ENCODE data around the gene CTBP2.

CTBP2 gene

DNA sequence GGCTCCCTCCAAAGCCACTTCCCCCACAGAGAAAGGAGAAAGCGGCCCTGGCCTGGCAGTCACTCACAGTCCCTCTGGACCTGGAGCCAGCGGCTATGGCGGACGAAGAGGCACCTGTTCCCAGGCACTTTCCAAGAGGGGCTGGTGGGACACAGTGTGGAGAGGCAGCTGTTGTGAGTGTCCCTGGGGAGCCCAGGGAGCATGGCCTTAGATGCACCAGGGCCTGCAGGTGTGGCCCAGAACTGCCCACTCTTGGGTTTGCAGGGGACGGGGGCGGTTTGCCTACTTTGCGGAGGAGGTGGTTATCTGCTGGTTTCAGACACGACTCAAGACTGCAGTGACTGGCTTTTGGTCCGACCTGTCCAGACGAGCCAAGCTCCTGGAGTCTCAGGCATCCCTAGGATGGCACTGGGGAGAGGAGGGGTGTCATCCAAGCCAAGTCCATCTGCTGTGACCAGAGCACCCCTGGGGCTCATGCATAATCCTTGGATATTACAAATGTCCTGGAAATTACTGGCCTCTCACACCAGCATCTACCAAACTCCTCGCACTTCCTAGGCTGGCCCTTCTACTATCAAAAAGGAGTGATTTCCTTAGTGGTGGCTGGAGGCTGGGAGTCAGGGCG is 18.4 kb downstream of the CTBP2 start:
- no peak for DNase-seq

GRCh38 chr10:125141150-125141859 is 19.1 kb downstream of the CTBP2 start:
- no peak for DNase-seq

DNA sequence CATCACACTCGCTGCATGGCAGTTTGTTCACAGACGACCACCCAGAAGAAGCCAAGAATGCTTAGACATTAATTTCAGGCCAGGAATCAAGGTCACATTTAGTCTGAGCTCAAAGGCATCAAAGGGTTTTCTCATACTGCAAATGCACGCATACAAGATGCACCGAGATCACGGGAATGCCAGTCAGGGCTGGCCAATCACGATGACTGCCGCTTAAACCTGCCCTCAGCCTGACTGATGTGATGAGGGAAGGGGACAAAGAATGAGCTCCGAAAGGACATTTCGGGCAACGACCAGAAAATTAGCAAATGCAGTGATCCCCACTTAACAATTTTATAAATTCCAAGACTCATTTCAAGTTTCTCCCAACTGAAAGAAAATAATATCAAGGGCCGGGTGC is 20.2 kb downstream of the CTBP2 start:
- DNase-seq = no peak

DNA sequence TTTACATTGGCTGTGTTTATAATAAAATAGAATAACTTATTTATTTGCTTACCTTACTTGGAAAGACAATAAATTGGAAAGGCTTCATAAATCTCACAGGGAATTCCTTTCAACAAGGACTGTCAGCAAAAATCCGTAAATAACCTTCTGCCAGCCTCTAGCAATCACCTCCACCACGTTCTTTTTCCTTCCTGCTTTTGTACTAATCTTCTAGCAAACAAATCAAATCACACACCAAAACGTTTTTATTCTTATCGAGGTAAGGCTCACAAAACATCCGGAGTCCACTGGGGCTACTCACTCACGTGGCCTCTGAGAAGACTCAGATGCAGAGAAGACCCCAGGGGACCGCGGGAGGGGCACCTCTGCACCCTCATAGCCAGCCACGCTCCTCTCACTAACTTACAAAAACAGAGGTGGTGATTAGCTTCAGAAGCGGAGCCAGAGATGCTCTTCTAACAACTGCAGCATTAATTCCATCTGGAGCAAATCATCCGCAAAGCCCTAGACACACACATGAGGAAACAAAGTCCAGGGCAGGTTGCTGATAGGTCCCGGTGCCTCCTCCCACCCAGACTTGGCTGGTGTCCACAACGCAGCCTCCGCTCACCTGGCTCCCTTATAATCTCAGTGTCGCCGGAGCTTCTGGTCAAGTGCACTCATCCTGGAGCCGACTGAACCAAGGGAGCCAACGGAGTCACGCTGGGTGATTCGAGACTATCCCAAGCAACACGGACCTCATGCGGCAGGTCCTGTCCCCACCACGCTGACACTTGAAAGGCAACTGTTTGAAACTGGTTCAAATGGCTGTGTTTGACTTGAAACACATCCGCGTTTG is 22.5 kb downstream of the CTBP2 start:
- DNase-seq = no peak

DNA sequence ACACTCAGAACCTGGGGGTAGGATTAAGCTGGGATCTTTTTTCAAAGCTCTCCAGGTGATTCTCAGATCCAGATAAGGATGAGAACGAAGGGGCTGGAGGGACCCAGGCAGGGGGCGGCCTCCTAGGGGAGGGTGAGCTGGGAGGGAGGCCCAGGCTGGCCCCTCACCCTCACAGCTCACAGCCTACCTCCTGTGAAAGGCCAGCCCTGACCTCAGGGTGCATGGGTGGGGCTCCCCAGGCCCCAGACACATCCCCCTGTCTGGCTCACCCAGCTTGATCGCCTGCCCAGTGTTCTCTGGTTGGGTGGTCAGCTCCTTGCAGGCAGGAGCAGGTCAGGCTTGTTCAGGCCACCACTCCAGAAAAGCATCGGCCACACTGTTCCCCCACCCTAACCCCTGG is 24.3 kb downstream of the CTBP2 start:
- no peak for DNase-seq

DNA sequence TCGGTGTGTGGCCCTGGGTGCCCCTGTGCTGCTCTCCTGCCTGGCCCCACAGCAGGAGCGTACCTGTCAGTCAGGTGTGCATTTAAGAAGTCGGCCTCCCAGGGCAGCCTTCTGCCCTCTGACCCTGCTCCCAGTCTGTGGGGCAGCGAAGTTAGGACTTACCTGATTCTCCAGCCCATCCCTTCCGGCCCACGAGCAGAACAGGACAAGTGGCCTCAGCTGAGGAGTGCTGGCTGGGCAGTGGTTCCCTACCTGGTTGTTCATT is 24.7 kb downstream of the CTBP2 start:
- DNase-seq = no peak

DNA sequence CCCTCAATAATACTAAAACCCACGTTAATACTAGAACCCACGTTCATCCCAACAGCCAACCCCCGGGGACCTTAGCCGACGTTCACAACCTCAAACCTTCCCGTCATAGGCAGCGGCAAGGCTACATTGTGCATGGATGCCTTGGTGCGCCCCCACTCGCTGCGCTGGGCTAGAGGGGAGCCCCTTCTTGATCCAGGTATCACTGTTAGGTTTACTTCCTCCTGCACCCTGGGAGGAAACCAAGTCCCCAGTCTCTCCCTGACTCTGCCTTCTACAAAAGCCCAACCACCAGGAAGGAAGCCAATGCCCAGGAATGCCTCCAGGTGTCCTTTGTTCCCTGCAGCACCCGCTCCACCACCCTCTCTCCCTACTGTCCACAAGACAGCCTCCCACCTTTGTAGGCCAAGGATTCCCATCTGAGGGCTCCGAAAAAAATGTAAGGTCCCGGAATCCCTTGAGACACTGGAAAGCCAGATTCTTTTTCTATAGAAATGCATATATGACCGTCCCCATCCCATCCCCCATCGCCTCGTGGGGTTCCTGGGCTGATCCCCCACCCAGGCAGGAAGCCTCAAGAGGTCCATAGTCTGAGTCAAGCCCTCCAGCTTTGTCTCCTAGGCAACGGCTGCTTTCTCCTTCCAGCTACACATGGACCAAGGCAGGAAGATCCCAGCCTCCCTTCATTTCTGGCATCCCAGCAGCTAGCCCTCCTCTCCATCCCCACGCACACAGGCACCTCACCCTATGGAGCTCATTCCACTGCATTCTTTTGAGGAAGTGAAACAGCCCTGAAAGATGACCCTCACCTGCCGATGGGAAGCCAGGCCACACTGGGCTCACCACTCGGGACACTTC is 25.2 kb downstream of the CTBP2 start:
- no peak for DNase-seq

GRCh38 chr10:125134483-125134848 is 25.9 kb downstream of the CTBP2 start:
- DNase-seq = no peak

- DNase-seq = no peak
Observed at GRCh38 chr10:125133696-125134482, 26.5 kb downstream of the CTBP2 start.

- no peak for DNase-seq
Observed at GRCh38 chr10:125132344-125132743, 28.0 kb downstream of the CTBP2 start.

GRCh38 chr10:125130916-125131315 is 29.4 kb downstream of the CTBP2 start:
- no peak for DNase-seq

GRCh38 chr10:125130260-125130659 is 30.1 kb downstream of the CTBP2 start:
- no peak for DNase-seq

DNA sequence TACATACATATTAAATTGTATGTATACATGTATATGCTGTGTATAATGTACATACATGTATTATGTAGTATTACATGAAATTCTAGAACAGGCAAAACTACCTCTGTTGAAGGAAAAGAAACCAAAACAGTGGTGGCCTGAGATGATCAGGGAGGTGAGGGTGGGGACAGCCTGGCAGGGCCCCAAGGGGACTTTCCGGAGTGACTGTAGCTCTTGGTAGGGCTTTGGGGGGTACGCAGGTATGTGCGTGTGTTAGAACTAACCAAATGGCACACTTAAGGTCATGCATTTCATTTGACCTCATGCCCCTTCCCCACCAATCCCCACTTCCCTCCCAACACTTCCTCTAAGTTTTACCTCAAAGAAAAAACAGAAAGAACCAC is 31.3 kb downstream of the CTBP2 start:
- no peak for DNase-seq

DNA sequence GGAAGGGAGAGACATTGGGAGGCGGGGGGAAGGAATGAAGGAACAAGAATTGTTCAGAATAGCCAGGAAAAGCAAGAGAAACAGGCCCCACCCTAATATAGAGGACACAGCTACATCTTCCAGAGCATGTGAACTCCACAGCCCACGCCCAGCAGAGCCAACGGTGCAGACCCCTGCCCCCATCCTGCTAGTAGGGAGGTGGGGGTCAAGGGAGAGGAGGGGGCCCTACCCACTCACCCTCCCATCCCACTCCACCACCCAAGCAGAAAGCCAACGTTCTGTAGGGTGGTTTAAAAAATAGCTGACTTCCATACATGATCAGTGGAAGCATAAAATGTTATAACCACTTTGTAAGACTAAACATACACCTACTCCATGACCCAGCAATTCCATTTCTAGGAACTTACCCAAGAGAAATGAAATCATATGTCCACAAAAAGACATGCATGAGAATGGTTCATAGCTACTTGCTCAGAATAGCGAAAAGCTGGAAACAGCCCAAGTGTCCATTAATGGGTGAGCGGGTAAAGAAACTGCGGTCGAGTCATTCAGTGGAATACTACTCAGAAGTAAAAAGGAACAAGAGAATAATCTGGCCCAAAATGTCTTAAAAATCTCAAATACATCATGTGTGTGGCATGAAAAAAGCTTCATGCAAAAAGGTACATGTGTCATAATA is 31.8 kb downstream of the CTBP2 start:
- DNase-seq = no peak

DNA sequence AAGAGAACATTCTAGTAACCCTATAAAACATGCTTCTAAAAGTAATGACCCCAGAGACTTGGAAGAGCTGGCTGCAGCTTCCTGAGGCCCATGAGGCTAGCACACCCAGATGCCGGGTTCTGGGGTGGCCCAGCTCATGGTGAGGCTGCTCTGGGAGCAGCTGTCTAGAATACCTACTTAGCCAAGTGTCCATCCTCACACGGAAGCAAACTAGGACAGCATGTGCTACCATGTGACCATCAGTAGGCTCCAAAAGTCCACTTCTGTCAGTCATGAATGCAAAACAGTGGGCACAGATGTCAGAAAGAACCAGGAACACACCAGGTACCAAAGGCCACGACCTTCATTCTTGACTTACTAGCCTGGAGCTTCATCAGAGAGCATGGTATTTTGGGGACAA is 32.4 kb downstream of the CTBP2 start:
- no peak for DNase-seq

DNA sequence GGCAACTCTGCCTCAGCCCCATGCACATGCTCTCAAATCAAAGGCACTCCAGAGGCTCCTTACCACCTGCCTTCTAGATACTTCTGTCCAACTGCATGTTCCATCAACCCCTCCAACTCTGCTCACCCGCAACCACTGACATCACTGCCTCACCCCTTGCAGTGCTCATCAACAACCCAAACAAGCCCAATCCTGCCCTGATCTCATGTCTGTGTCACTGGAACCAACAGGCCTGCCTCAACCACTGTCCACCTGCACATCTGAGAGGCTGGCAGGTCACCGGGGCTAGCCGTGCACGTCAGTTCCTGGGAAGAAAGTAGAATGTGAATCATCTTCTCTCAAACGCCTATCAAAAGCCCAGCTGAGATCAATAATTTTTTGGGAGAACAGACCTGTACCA is 33.3 kb downstream of the CTBP2 start:
- DNase-seq = no peak

DNA sequence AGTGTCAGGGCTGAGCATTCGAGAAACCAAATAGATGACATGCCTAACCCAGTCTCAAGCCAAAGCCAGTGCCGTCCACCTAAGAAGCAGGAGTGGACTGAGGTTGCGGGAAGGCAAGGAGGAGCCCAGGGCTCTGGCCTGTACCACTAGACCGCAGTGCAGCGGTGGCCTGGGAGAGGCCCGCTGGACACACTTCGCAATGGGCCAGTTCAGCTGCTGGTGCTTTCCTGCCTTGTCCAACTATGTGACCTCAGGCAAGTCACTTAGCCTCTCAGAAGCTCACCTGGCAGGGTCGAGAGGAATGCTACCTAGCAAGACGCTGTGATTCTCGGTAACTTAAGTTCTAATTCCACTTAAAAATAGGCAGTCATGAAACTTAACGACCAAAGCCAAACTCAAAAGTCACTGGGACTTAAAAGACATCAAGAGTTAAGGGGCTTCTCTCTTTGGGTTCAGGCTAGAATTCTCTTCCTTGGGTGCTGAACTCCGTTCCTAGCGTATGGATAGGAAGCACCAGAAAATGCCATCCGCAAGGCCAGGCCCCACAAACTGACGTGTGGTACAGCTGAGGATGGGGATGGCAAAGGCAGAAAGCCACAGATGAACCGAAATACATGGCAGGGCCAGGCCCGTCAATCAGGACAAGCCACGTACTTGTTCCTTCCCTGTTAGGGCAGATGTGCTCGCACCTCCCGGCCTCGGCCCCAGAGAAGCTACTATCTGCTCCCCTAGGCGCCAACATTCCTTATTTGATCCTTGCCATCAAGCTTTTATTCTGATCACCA is 34.2 kb downstream of the CTBP2 start:
- no peak for DNase-seq

DNA sequence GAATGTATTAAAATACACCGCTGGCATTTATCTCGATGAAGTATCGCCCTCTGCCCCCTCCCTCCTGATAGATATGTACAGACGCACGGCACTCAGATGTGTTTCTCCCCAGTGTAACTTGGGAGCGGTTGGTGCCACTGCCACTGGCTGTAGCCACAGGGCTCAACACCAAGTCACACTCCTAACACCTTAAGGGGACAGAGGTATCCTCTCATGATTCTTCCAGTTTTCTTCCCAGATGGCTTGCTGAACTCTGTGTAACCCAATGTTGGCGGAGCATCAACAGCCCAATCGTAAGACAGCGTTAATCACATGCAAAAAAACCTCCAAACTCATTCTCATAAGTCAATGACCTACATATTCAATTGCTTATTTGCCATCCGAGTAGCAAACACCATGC is 35.5 kb downstream of the CTBP2 start:
- no peak for DNase-seq

DNA sequence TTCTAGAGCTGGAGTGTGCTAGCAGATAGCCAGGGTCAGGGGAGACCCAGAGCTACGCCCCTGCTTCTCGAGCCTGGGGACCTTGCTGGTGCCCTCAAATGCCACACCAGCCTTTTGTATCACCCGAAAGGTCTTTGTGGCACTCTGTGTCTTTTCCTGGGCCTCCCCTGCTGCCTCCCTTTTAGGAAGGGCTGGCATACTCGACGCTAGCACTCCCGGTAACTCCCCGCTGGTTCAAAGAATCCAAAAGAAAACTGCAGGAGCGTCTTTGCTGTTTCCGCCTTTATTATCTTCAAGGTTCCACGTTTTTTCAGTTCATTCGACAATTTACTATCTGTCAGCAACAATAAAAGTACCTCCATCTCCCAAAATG is 36.3 kb downstream of the CTBP2 start:
- DNase-seq = no peak

GRCh38 chr10:125123476-125124114 is 36.8 kb downstream of the CTBP2 start:
- DNase-seq = no peak

GRCh38 chr10:125122566-125122965 is 37.8 kb downstream of the CTBP2 start:
- no peak for DNase-seq

Measured in stimulated activated CD4-positive, alpha-beta T cell treated with anti-CD3 and anti-CD28 coated beads, Interleukin-2, amount 100 ng/mL, for 48 hours (primary cell).